Stimulated activated CD8-positive, alpha-beta memory T cell treated with anti-CD3 and anti-CD28 coated beads, Interleukin-2, amount 100 ng/mL, for 48 hours (primary cell): Measurements from ENCODE around the gene ABL1.

ENCODE experiments used
- DNase-seq, 2 donors: peaks; one replicate each; pipeline ENCODE4 v3.0.0-alpha.2; 2020; ENCODE audit warnings: low read depth in 2 of 2

The ABL1 gene

GRCh38 chr9:130918101-130918825, 83.2 kb downstream of the ABL1 start:
- no peak for DNase-seq

DNA sequence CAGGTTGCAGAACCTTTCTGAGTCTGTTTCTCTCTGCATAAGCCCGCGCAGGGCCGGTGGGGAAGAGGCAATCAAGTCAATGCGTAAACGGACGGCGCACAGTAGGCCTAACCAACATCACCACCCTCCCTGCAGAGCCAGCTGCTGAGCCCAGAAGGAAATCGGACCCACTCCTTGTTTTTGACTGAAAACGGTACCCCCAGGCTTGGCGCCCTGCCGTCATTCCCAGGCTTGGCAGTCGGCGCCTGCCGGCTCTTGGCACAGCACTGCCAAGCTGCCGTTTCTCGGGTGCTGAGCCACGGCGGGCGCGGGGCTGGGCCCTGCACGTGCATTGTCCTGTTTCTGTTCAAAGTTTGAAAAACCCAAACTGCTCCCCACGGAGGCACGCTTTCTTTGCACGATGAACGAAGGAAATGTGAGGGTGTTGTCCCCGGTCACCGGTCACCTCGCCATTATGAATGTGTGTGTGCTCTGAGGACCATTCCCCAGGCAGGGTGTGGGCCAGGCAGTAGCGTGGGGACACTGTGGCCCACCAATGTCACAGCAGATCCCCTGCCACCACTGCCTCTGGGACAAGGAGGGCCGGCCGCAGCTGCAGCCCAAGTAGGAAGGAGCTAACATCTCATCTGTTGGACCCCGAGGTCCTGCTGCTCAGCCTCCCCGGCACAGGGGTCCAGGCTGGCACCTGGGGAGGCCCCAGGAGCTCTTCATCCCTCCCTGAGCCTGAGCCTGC, 83.9 kb downstream of the ABL1 start:
- no peak for DNase-seq

GRCh38 chr9:130919559-130920145, 84.6 kb downstream of the ABL1 start:
- no peak for DNase-seq

GRCh38 chr9:130920233-130920632, 85.2 kb downstream of the ABL1 start:
- DNase-seq, result no peak

DNA sequence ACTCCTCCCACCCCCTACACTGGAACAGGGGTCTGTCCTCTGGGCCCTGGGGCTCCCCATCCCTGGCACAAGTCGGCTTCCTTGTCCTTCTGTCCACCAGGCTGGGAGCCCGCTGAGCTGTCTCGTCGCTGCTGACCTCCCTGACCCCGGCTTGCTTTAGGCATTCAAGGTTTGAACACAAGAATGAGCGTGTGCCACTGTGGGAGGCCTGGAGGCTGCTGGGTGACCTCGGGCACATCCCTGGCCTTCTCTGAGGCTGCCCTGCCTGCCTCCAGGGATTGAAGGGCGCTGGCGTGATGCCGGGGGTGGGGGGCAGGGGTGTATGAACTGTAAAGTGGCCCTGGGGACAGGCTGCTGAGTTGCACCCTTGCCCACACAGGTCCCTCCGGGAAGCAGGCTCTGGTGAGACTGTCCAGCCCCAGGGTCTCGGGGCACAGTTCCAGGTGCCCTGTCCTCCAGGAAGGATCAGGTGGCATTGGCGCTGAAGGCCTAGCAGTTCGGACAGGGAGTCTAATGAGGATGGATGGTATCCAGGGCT, 85.8 kb downstream of the ABL1 start:
- no peak for DNase-seq

- no peak for DNase-seq
Observed at GRCh38 chr9:130921300-130921988, 86.4 kb downstream of the ABL1 start.

DNA sequence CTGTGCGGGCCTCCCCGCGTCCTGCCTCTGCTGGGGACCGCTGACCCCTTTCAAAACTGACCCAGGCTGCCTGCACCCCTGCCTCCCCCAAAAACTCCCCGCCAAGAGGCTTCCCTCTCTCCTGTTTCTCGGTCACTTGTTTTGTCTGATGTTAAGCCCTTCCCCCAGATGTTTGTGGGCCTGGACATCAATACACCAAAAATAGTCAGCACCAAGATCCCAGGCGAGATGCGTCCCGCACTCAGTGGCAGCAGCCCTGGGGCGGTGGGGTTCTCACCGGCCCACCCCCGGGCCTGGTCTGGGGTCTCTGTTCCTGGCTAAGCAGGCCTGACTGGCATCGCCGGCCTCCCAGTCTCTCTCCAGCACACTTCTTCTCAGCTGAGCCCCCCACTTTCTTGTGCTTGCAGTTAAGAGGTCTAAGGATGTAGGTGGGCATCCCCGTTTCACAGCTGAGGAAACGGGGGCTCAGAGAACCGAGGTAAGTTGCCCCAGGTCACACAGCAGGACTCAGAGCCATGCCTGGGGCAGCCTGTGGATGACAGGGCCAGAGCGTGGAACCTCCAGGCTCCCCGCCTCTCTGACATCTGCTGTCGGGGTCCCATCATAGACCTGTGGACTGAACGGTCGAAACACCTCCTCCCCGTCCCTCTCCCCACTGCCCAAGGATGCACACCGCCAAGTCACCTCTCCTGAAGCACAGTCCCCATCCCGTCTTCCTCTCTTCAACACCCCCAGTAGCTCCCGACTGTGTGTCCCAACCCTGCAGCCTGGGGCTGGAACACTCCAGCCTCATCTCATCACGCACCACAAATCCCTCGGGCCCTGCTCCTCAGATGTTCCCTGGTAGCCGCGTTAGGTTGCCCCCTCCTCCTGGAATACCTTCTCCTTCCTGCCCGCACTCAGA, 87.2 kb downstream of the ABL1 start:
- DNase-seq, result no peak

DNA sequence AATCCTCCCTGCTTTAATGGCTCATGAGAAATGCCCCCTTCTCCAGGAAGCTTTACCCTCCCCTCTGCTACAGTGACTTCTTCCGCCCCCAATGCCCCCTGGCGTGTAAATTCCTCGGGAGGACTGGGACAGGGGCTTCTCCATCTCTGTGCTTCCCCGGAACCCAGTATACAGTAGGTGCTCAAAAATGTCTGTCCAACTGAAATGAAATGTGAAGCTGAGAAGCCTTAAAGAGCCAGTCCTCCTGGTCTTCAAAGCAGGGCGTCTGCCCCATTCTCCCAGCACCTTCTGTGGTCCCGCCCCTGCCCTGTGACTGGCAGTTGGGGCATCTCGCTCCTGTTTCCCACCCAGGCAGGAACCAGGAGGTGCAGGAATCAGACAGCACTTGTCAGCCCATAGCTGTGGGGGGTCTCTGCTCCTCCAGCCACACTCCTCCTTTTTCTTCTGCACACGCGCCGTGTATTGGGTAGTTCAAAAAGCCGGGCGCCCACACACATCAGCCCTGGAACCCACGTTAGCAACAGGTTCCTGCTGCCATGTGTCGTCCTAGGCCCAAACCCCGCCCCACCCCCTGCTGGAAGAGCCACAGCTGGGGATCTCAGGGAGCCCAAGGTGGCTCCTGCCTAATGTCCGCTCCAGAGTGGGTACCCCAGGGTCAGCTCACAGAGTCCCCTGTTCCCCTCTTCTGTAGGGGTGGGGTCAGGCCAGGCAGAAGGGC, 88.0 kb downstream of the ABL1 start:
- DNase-seq, result no peak

GRCh38 chr9:130923611-130924447, 88.8 kb downstream of the ABL1 start:
- no peak for DNase-seq

- no peak for DNase-seq
Observed at GRCh38 chr9:130924448-130924788, 89.4 kb downstream of the ABL1 start.

DNA sequence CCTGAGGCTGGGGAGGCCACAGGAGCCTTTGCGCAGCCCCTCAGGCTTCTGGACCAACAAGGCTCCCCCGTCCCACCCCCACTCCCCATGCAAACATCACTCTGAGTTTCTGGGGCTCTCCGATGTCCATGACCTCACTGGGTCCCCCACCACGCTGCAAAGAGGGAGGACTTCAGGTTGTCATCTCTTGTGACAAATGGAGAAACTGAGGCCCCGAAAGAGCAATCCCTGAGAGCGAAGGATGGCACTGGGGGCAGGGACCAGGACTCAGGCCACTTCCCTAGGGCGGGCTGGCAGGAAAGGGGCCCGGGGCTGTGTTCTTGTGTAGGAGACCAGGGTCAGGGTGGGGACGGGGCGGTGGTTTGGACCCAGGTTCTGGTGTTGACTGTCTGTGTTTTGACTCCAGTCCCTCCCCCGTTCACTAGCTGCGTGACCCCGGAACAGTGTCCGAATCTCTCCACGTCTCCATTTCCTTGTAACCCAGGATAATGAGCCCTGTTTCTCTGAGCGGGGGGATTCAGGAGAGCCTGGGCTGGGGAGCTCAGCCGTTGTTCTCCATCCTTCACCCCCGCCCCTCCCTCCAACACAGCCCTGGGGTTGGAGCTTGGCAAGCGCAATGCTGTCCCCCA, 90.1 kb downstream of the ABL1 start:
- no peak for DNase-seq

DNA sequence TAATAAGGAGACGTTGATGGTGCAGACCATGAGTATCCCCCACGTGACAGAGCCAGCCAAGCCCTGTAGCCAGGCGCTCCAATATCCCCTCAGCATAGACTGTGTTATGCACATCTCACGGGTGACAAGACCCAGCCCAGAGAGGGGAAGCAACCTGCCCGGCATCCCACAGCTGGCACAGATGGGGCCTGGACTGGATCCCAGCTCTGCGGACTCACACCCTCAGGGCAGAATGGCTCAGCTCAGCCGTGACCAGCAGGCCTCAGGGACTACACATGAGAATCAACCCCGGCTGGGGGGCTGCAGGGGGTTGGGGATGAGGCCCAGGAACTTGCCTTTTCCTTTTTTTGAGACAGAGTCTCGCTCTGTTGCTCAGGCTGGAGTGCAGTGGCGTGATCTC, 92.3 kb downstream of the ABL1 start:
- DNase-seq, result no peak

- no peak for DNase-seq
Observed at GRCh38 chr9:130927995-130928900, 93.2 kb downstream of the ABL1 start.

- DNase-seq, result no peak
Observed at GRCh38 chr9:130929571-130930038, 94.6 kb downstream of the ABL1 start.

GRCh38 chr9:130930132-130930803, 95.2 kb downstream of the ABL1 start:
- DNase-seq, result no peak

DNA sequence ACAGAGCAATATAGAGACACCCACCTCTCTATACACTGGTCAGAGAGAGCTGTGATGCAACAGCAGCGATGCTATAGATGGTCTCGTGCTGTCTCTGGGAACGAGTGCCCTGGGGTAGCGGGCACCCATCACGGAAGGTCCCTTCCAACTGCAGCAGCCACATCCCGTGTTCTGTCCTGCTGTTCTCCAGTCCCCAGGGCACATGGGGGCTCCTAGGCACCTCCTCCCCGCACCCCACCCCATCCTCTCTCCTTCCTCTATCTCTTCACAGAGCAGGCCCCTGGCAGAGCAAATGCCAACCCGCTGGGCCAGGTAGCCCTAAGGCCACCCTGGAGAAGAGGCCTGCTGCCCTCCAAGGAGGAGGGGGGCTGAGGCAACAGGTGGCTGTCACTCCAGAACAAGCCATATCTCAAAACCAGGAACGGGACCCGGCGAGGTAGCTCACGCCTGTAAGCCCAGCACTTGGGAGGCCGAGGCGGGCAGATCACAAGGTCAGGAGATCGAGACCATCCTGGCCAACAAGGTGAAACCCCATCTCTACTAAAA, 95.8 kb downstream of the ABL1 start:
- DNase-seq, result no peak
